Activated CD4-positive, alpha-beta T cell treated with anti-CD3 and anti-CD28 coated beads for 4 hours (primary cell): ENCODE data around the gene MNDA.
"Not testable (repeated sequence)": the region's sequence is repeated elsewhere in the genome, so short reads cannot be mapped to it uniquely, and the experiment has no call there.

ENCODE experiments used
- DNase-seq, 2 donors: peaks; one replicate each; pipeline ENCODE4 v3.0.0-alpha.2; 2020

The MNDA gene

GRCh38 chr1:158839566-158839965, 8.4 kb downstream of the MNDA start:
- no peak for DNase-seq

- no peak for DNase-seq
Measured at GRCh38 chr1:158840236-158840635, 9.1 kb downstream of the MNDA start.

DNA sequence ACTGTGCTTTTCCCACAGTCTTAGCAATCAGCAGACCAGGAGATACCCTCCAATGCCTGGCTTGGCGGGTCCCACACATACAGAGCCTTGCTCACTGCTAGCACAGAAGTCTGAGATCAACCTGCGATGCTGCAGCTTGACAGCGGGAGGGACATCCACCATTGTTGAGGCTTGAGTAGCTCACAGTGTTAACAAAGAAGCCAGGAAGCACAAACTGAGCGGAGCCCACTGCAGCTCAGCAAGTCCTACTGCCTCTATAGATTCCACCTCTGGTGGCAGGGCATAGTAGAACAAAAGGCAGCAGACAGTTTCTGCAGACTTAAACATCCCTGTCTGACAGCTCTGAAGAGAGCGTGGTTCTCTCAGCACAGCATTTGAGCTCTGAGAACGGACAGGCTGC, 33.4 kb downstream of the MNDA start:
- DNase-seq = no peak

DNA sequence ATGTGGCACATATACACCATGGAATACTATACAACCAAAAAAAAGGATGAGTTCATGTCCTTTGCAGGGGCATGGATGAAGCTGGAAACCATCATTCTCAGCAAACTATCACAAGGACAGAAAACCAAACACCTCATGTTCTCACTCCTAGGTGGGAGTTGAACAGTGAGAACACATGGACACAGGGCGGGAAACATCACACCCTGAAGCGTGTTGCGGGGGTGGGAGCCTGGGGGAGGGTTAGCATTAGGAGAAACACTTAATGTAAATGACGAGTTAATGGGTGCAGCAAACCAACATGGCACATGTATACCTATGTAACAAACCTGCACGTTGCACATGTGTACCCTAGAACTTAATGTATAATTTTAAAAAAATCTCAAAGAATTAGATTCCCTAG, 39.3 kb downstream of the MNDA start:
- DNase-seq = not testable (repeated sequence)

GRCh38 chr1:158873141-158873540, 42.0 kb downstream of the MNDA start:
- DNase-seq = no peak

DNA sequence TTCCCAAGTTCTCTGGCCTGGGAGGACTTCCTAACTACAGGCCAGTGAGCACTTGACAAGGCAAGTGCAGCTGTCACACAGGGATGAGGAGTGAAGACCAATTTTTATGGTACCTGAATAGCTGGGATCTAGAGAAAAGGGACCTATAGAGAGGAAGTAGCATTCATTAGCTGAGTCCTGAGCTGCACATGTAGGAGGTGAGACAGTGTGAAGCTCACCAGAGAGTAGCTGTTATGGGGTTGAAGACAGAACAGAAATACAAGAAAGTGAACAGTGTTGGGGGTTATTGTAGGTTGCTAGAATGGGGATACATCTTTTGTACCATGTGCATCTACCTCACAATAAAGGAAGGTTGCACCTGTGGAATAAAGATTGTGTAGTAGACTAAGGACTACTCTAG, 62.5 kb downstream of the MNDA start:
- DNase-seq = no peak

GRCh38 chr1:158898722-158899121, 67.6 kb downstream of the MNDA start:
- no peak for DNase-seq
